NCI-H345 (cell line): ENCODE results near the gene SPATA13.

Experiments used
- DNase-seq: peaks from one replicate; lab custom pipeline; 2025; lab: John Stamatoyannopoulos, UW

Gene SPATA13

DNA sequence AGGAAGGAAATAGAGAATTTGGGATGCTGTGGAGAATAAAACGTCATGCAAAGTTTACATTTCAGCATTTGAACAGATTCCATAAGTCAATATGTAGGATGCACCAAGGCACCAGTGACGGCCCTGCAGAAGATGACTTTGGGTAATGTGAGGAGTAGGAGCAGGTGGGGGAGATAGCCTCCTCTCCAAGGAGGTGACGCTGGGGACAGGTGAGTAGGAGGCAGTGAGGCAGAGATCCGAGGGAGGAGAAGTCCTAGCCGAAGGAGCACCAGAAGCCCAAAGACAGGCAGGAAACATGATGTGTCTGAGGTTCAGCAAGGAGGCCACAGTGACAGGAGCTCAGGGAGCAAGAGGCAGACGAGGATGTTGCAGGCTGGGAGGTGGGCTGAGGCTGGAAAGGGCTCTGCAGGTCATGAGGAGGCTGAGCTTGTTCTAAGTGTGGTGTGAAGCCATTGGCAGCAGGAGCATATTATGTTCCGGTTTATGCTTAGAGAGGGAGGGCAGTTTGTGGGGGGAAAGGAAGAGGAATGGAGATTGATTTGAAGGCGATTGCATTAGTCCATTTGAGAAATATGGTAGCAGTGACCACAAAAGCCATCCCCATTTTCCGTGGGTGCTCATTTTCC lies 93.1 kb downstream of the SPATA13 start:
- no peak for DNase-seq

DNA sequence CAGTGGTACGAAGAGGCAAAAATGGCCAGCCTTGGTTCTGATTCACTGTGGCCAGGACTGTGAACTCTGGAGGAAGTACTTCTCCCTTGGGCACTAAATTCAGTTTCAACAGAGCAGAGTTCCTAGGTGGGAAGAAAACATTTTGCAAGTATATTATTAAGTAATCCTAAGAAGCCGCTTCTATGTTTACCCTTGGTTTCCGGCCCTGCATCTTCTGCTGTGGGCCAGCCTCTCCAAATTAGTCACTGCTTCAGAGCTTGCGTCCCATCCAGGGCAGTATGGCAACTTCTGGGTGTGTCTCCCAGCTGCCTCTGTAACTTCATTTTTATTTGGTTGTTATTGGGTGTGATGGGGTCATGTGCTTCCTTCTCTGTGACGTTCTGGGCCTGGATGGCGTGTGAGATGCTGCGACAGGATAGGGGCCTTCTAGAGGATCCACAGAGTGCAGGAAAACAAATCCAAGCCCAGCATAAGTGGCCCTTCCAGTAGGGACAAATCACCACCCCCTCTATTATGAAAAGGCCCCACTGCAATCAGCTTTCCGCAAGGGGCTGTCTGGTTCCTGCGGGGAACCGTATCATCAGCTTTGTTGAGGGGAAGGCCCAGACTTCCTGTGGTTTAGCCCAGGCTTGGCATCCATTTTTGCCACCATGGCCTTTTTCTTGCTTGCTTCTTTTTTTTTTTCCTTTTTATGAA lies 93.8 kb downstream of the SPATA13 start:
- DNase-seq, result no peak

DNA sequence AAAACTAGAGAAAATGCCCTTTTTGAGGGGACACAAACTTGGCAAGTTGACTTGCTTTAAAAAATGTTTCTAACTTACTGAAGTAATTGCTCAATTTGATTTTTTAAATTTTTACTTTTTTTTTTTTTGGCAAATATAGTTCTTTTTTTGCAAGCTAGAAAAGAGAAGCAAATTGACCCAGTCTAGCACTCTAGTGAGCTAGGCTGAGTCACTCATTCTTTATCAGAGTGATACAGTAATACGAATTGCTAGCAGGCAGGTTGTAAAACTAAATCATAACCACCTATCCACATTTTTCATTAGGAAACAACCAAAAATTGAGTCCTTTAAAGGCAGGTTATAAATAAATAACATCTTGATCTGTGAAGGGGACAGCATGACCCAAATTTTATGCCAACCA lies 97.0 kb downstream of the SPATA13 start:
- DNase-seq, result no peak

DNA sequence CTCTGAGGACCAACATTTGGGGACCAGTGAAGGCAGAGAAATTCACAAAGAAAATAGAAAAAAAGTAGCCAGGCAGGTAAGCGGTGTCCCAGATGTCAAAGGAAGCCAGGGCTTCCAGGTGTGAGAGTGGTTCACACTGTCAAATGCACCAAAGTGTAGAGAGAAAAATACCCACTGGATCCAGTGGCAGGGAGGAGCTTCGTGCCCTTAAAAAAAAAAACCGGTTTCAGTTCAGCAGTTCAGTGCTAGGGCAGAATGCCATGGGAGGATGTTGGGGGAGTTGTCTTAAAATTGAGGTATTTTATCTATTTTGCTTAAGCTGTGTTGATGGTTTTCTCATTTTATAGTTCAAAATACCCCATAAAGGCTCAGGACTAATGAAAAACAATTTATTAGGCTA lies 101.0 kb downstream of the SPATA13 start:
- DNase-seq, result no peak

DNA sequence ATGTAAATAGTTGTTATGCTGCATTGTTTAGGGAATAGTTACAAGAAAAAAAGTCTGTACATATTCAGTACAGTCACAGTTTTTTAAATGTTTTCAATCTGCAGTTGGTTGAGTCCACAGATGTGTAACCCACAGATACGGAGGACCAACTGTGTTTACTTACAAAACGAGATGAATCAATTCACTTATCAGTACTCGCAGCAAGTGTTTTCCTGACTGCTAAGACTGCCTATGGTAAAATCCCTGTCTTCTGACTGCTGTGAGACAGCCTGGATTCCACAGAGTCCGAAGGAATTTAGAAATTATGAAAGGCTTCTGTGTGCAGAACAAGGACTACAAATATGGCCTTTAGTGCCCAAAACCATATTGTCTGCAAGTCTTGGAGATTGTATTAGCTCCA lies 103.1 kb downstream of the SPATA13 start:
- no peak for DNase-seq

DNA sequence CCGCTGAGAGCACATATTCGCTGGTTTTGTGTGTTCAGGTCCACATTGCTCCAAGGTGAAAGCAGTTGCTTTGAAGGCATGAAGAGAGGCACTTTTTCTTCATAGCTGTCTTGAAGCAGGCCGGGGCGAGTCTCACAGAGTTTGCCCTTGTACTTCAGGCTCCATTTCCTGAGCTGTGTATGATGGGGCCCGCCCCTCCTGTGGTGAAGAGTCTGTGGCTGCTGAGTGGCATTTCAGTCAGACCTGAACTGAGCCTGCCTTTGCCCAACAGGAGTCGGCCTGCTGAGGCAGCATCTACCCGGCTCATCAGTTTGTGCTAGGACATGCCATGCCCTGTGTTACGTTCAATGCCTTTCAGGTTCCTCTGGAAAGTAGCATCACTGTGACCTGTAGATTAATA lies 104.5 kb downstream of the SPATA13 start:
- no peak for DNase-seq

DNA sequence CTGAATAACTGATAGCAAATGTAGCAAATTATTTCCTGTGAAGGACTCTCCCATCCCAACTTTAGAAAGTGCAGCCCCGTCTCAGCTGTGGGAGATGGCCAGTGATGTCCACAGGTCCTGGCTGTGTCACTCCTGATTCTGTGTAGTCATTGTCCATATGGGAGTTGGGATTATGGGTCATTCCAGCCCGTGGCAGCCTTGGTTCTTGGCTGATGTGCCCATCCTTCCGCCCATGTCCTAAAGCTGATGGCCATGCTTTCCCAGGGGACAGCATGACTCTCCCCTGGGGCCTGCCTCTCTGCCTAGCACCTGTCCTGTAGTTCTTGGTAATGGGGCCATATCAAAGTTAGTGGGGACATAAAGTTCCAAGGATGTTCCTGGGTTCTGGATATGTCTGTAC lies 104.9 kb downstream of the SPATA13 start:
- no peak for DNase-seq

DNA sequence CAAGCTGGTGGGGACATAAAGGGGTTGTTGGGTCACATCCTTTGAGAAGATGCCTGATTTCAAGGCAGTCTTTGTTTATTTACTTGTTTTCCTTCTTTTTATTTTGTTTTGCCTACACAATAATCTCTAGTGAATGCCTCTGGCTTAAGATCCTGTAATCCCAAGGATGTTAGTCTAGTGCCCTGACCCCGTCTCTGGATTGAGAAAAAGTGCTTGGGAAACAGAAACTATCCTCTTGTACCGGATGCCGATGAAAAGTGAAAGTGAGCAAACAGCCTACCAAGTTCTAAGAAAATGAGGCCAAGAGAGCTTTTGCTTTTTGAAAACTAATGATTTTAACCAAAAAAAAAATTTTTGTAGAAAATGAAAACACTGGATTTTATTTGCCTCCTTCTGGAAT lies 106.8 kb downstream of the SPATA13 start:
- DNase-seq, result no peak

DNA sequence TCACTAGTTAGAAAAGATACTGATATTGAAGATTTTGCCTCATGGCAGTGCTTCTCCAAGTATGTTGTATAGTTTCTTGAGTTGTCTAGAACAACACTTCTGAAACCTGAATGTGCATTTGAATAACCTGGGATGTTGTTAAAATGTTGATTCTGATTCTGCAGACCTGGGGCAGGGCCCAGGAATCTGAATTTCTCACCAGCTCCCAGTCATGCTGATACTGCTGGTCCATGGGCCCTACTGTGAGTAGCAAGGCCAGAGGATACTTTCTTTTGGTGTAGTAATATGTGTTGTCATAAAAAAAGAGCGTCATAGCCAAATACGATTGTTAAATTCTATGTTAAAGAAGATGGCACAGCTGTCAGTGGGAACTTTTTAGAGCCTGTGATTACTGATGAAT lies 107.3 kb downstream of the SPATA13 start:
- no peak for DNase-seq

DNA sequence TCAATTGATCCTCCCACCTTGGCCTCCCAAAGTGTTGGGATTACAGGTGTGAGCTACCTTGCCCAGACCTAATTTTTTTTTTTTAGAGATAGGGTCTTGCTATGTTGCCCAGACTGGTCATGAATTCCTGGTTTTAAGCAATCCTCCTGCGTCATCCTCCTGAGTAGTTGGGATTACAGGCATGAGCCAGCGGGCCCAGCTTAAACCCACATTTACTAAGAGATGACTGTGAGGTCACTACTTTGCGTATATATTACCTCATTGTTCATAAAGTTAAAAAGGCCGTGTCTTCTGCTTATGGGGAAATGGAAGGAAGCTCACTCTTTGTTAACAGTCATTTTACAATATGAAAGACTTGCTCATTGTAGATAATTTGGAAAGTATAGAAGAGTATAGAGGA lies 109.3 kb downstream of the SPATA13 start:
- DNase-seq, result no peak

DNA sequence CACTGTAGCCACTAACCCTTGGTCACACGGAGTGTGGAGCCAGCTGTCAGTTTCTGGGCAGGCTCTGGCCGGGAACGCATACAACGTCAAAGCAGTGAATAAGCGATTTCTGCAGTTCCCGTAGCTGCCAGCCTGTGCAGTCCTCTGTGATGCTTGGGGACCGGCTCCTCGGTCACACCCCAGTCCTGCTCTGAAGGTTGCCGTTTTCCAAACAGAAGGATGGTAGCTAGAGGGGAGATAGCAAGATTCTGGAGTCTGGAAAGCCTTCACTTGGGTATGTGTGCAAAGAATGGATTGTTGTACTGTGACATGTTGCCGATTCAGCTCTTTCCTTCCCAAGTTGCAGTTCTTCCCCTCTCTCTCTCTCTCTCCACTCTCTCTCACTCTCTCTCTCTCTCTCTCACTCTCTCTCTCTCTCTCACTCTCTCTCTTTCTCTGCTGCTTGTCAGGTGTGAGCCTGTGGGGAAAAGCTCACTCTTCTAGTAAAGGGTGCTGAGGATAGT lies 110.2 kb downstream of the SPATA13 start:
- no peak for DNase-seq

DNA sequence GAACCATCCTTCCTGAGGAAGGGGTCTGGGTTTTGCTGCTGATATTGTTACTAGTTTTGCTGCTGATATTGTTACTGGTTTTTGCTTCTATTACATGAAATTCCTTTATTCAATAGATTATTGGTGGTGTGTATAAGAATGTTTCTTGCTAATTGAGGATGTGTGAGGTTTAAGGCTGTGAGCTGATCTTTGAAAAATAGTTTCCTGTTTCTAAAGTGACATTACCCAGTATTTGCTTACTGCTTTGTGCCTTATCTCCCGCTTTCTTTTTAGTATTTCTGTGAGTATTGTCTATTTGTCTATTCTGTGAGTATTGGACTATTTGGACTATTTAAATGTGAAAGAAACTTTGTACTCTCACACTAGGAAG lies 110.7 kb downstream of the SPATA13 start:
- no peak for DNase-seq

DNA sequence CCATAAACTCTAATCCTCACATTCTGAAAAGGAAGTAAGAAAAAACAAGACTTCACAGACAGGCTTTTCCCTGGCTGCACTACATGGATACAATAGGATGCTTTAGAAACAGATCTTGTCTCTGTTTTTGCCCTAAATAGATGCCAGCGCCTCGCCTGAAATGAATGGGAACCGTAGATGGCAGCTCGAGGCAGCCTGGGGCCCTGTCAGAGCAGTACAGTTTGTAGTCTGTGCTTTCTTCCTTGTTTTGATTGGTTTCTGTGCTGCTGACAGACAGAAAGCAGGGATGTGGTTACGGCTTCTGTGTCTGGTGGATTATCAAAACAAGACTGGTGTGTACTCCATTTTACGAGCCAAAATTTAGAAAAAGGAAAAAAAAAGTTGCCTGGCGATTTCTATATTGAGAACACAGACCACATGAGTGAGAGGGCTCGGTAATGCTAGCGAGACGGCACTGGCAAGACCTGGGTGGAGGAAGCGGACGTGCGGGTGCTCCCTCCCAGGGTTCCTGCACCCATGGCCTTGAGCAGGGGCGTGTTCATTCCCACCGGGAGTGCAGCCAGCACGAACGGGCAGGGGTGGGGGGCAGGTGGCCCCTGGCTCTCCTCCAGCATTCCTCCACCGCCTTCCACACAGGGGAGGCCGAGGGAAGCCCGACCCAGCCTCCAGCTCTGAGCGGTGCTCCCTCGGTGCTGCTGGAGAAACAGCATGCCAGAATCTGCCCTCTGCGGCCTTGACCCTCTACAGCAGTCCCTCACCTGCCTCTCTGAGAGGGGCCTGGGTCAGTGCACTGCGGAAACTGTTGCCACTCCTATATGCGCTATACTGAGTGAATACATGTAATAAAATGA lies 111.3 kb downstream of the SPATA13 start:
- no peak for DNase-seq

DNA sequence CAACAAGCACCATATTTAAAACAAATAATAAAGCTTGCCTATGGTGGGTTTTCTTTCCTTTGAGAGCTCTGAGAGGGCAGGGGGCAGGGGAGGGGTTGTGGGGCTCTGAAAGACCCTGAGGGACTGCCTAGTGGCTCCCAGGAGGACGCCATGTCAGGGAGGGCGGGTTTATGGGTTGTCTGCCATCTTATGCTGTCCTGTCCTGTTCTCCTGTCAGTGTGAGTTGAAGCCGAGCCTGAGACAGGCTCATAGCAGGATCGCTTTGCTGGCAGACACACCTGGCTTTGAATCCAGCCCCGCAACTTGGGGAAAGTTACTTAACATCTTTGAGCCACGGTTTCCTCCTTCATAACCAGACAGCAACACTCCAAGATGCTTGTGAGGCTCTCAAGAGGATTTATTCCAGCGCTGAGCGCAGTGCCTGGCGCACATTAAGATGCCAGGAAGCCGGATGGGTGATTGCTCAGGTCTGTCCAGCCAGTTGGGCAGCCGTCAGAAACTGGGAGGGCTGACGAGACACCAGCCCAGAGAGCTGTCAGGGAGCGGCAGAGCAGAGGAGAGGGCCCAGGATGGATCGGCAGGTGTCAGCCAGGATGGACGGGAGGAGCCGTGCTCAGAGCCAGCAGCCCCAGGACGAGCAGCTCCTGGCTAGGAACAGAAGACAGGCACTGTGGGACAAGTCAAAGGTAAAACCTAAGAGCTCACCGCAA lies 112.1 kb downstream of the SPATA13 start:
- DNase-seq, result no peak

DNA sequence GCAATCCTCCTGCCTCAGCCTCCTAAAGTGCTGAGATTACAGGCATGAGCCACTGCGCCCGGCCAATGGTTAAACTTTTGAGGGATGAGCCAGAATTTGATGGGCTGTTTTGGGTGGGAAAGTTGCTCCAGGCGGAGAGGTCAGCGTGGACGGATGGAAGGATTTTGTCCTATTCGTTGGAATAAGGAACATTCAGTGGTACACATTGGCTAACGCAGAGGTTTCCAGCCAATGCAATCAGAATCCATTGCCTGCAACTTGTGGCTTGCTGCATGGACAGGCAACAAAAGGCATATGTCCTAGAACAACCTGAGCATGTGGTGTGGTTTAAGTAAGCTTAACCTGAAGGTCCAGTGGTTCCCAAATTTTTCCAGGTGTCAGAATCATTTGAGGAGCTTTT lies 113.4 kb downstream of the SPATA13 start:
- no peak for DNase-seq

DNA sequence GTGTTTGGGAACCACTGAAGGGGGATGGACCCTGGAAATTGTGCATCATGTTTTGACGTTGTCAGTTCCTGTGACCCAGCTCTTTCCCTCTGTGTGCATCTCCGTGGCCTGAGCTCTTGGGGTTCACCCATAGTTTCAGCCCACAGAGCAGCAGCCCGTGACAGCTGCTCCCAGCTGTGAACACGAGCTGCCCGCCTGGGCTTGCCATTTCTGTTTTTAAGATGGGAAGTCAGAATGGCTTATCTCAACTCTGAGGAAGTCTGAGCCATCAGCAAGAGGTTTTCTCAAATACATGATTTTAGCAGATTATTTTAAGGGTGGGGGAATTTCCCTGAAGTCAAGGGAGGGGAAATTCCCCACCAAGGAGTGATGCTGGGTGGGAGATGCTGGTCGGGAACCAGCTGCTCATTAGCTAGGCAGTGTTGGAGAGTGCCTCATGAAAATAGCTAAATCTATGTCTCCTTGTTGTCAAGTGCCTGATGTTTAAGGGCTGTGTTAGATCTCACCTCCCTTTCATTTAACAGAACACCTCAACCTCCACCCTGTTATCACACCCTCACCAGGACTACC lies 114.0 kb downstream of the SPATA13 start:
- no peak for DNase-seq

DNA sequence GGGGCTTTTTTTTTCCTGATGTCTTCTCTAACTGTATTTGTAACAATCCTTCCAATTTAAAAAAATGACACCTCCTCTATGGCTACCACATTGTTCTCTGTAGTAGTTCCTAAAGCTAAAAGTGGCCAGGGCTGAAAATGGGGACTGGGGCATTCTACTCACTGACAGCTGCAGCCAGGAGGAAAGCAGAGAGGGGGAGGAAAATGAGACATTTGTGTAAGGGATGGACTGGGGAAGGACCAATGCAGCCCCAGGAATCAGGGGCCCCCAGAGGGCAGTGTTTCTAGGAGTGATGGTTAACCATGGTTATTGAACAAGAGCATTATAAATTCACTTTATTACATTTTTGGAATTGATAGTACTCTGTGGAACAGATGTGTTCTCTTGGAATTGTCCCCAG lies 114.5 kb downstream of the SPATA13 start:
- no peak for DNase-seq

DNA sequence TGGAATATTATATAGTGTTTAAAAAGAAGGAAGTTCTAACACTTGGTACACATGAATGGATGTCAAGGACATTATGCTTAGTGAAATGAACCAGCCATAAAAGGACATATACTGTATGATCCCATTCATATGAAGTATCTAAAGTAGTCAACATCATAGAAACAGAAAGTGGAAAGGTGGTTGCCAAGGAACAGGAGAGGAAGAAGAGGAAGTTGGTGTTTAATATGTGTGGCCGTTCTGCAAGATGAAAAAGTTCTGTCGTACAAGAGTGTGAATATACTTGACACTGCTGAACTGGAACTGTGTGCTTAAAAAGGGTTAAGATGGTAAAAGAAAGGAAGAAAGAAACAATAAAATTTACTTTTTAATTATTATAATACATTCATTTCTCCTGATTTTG lies 115.8 kb downstream of the SPATA13 start:
- DNase-seq, result no peak

DNA sequence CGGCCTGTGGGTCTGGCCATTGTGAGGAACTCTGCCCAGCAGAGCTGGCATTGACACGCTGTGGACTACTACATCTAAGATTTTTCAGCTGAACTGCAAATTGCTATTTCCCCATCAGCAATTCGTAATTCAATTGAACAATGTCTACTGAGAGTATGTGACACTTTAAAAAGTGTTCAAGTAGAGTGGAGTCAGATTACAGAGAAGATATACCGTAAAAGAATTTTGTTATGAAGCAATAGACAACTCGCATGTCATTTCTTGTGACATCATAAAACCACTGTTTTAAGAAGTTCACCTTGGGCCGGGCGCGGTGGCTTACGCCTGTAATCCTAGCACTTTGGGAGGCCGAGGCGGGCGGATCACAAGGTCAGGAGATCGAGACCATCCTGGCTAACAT lies 116.3 kb downstream of the SPATA13 start:
- DNase-seq, result no peak

DNA sequence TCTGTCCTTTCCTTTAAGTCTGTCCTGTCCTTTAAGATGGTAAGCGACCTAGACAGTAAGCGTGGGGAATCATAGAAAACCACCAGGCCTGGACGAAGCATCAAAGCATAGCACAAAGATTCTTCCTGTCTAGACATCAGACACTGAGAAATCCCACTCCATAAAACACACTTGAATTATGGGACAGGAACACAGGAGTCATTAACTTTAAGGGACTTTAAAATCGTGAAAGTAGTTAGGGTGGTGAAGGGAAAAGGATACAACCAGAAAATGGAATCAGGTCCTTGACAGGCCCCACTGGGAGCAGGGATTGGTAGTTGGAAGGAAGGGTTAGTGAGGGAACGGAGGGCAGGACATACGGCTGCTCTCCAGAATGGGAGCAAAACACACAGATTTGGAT lies 117.2 kb downstream of the SPATA13 start:
- DNase-seq, result no peak

DNA sequence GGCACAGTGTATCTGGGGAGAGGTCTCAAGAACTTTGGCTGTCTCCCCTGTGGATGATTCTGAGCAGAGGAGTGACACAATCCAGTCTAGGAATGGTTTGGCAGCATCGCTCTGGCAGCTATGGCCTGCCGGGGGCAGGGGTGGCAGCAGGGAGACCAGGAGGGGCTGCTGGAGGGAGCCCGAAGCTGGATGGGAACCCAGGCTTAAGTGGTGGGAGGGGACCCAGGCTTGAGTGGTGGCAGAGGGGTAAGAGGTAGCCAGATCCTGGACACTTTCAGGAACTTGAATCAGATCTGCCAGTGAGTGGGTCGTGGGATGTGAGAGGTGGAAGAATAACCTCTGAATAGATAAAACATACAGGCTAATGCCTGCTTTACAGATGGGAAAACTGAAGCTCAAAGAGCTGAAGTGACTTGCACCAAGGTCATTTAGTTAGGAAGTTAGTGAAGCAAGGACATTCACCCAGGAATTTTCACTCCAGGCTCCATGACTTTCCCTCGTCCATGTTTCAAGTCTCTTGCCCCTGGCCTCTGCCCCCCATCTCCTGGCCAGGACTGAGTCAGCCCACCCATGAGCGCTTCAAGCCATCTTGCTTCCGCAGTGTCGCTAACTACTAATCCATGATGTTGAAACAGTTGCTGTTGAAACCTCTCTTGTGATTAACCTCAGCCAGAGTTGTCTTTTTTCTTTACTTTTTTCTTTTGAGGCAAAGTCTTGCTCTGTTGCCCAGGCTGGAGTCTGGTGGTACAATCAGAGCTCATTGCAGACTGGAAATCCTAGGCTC lies 119.0 kb downstream of the SPATA13 start:
- no peak for DNase-seq
